ENCODE data around the gene FAM13A. TPM values are rescaled to one million over a fixed set of nuclear protein-coding genes. Genes with fewer than 3 reads are reported as not detected.

FAM13A gene
- total and polyA plus RNA-seq, 2 of the 4 experiments (the other 2 are of a cell fraction) = 13.1 to 22.0 TPM

DNA sequence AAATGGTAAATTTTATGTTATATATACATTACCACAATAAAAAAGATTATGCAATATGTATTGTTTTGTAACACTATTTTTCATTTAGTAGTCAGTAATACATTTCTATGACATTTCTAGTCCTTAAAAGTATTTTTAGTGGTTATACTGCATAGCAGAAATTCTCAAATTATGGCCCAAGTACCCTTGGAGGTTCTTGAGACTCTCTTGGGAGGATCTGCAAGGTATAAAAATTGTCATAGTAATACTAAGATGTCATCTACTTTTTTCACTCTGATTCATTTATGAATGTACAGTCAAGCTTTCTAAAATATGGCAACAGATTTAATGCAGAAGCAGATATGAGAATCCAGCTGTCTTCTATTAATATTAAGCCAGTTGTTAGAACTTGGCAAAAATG, 220.8 kb downstream of the FAM13A start:
- H3K79me1 ChIP-seq (ENCODE audit: low read depth in 1 of 2, low read length in 2 of 2) = no peaks in the 10 kb centered on the region
- H3K4me1 ChIP-seq (ENCODE audit: control insufficient read depth, insufficient read depth, low read length) = no peaks in the 10 kb centered on the region
- no peak overlapping the region for H3K14ac ChIP-seq (replicated peaks; ENCODE audit: low read depth, low read length)
- H3K36me3 ChIP-seq (ENCODE audit: control insufficient read depth, insufficient read depth, low read length) = no peaks in the 10 kb centered on the region
- H2BK5ac ChIP-seq (ENCODE audit: low read depth, low read length, poor library complexity, severe bottlenecking) = no peak overlapping the region
- H4K91ac ChIP-seq (ENCODE audit: insufficient read depth, low read depth, low read length) = no peak overlapping the region
- BruUV-seq (replicated peaks) = no TSS peak
- no peak overlapping the region for H3K4me2 ChIP-seq (ENCODE audit: low read depth, low read length)
- no peaks in the 10 kb centered on the region for H4K20me1 ChIP-seq (ENCODE audit: insufficient read depth, low read length)
- intact Hi-C loops (cut with micrococcal nuclease) (no loop called here), in situ Hi-C loops (cut with MboI; ENCODE audit: low sequenced_read_pairs) (no loop called here), dilution Hi-C loops (cut with HindIII; ENCODE audit: low sequenced_read_pairs, unreplicated experiment) (no loop called here)
- no peak for TF ChIP-seq POLR2A (IDR thresholded peaks at IDR 0.05; ENCODE audit: low read depth, low read length)
- ATAC-seq (ENCODE audit: low read depth) (no peak), DNase-seq (no peak)
- H3K56ac ChIP-seq (ENCODE audit: extremely low read depth, insufficient read depth, low read length) = no peak overlapping the region
- H2BK15ac ChIP-seq (ENCODE audit: low read depth, low read length) = no peak overlapping the region
- no peak overlapping the region for H4K8ac ChIP-seq (ENCODE audit: low read depth in 2 of 2, low read length in 2 of 2)
- H3K4me3 ChIP-seq (ENCODE audit: insufficient read depth, low read depth, low read length) = no peak overlapping the region
- CTCF ChIA-PET = no interaction called here
- H3K18ac ChIP-seq (ENCODE audit: low read depth, low read length) = no peak overlapping the region
- no peak overlapping the region for H2AK9ac ChIP-seq (replicated peaks; ENCODE audit: low read depth, low read length, poor library complexity)
- no peak overlapping the region for H2AFZ ChIP-seq (replicated peaks; ENCODE audit: low read length, poor library complexity)
- H2BK120ac ChIP-seq (ENCODE audit: low read depth, low read length) = no peak overlapping the region
- no peaks in the 10 kb centered on the region for H3K9me1 ChIP-seq (ENCODE audit: insufficient read depth, low read length)
- POLR2A ChIA-PET (ENCODE audit: unreplicated experiment) = no interaction called here
- no peaks in the 10 kb centered on the region for H3K9me3 ChIP-seq (ENCODE audit: control insufficient read depth, insufficient read depth, low read length)
- H4K5ac ChIP-seq (ENCODE audit: low read depth, low read length) = no peak overlapping the region
- H2BK20ac ChIP-seq (ENCODE audit: low read depth, low read length) = no peak overlapping the region
- H3K9ac ChIP-seq (ENCODE audit: low read depth, low read length) = no peak overlapping the region
- H2AK5ac ChIP-seq (ENCODE audit: low read depth, low read length) = no peak overlapping the region
- no peak overlapping the region for H3K27ac ChIP-seq (ENCODE audit: insufficient read depth, low read length)
- no peak overlapping the region for H3K23ac ChIP-seq (ENCODE audit: low read depth, low read length)
- H3K4ac ChIP-seq (ENCODE audit: low read depth, low read length) = no peak overlapping the region
- H3K27me3 ChIP-seq (ENCODE audit: control insufficient read depth, insufficient read depth, low read length) = no peaks in the 10 kb centered on the region

Data from IMR-90 (cell line).